Karpas-422 (cell line): Measurements from ENCODE around the gene WNK2. TPM values are rescaled to one million over a fixed set of nuclear protein-coding genes. Genes with fewer than 3 reads are reported as not detected.

Experiments
- DNase-seq: peaks from one replicate; pipeline ENCODE4 v3.0.0-alpha.2; 2015
- H2AFZ ChIP-seq: fragments of 200-600 bp; sonication (generic); 2 replicates; pipeline ENCODE4 v1.6.1; 2014; ENCODE audit warnings: antibody characterized with exemption, low read length, mixed read lengths
- H3K27ac ChIP-seq: fragments of 200-600 bp; sonication (generic); 2 replicates; pipeline ENCODE4 v1.5.1; 2014; ENCODE audit warnings: mild to moderate bottlenecking, low read length, moderate library complexity
- H3K27me3 ChIP-seq: fragments of 200-600 bp; sonication (generic); 2 replicates; pipeline ENCODE4 v1.6.1; 2014; ENCODE audit warnings: low read length, mixed read lengths
- H3K36me3 ChIP-seq: fragments of 200-600 bp; sonication (generic); 2 replicates; pipeline ENCODE4 v1.6.1; 2014; ENCODE audit warnings: low read length, mixed read lengths; ENCODE audit not compliant: insufficient read depth
- H3K4me1 ChIP-seq: fragments of 200-600 bp; sonication (generic); 2 replicates; pipeline ENCODE4 v1.6.1; 2014; ENCODE audit warnings: mild to moderate bottlenecking, low read length, mixed read lengths
- H3K4me2 ChIP-seq: fragments of 200-600 bp; sonication (generic); 2 replicates; pipeline ENCODE4 v1.6.1; 2014; ENCODE audit warnings: low read length, low read depth, mild to moderate bottlenecking; ENCODE audit not compliant: poor library complexity, severe bottlenecking
- H3K4me3 ChIP-seq: fragments of 200-600 bp; sonication (generic); 2 replicates; pipeline ENCODE4 v1.5.1; 2014; ENCODE audit warnings: mild to moderate bottlenecking, antibody characterized with exemption, low read length, mixed read lengths
- H3K79me2 ChIP-seq: fragments of 200-600 bp; sonication (generic); 2 replicates; pipeline ENCODE4 v1.6.1; 2014; ENCODE audit warnings: mild to moderate bottlenecking, low read length, mixed read lengths
- H3K9ac ChIP-seq: fragments of 200-600 bp; sonication (generic); 2 replicates; pipeline ENCODE4 v1.6.0; 2014; ENCODE audit warnings: low read length
- H3K9me2 ChIP-seq: fragments of 200-600 bp; sonication (generic), shearing (Covaris generic); replicated peaks from 2 replicates; pipeline ENCODE4 v1.6.0; 2014; ENCODE audit warnings: mild to moderate bottlenecking, low read length, moderate library complexity; ENCODE audit not compliant: insufficient read depth
- H3K9me3 ChIP-seq: fragments of 300-700, 200-600 bp; sonication (generic); 2 replicates; pipeline ENCODE4 v1.6.1; 2014; ENCODE audit warnings: low read length, mixed read lengths
- H4K20me1 ChIP-seq: fragments of 200-600 bp; sonication (generic); 2 replicates; pipeline ENCODE4 v1.6.1; 2014; ENCODE audit warnings: mild to moderate bottlenecking, antibody characterized with exemption, low read length, low read depth; ENCODE audit not compliant: insufficient read depth
- total RNA-seq: library from RNA; depleted of rRNA; stranded (reverse); fragments of >200 nt; shearing (Covaris generic); gene quantifications from 2 replicates; pipeline ENCODE4 v1.2.3, GENCODE V29; 2014; ENCODE audit warnings: low replicate concordance

The WNK2 gene
- total RNA-seq, 1 experiment from 2014 or later = not detected

DNA sequence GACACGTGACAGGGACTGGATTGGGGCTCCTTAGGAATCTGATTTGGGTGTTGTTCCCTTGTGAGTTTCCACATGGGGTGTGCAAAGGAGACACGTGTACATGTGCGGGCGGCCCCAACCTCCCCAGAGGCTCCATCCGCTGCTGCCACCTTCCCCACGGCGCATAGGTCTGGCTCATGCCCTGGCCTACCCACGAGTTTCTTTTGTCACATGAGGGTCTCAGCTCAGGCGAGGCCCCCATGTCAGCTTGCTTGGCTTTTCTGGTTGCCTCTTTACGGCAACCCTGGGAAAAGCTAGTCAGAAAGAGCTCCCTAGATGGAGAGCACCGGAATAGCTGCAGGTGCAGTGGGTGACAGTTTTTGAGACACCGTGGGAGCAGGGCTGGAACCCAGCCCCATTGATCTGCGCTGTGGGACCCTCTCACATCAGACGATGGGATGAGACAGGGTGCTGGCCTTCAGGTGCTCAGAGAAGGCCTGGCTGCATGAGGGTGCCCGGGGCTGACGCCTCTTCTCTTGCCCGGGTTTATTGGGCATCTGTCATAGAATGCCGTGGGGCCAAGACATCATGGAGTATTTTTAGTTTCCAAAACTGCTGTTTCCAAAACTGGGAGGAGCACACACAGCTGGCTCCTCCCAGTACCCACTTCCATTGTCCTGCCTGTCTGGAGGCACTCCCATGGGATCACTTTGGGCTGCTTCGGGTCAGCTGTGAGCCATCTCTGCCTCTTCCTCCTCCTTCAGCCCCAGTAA is 107.8 kb downstream of the WNK2 start:
- no peaks in the 10 kb centered on the region for H3K9me2 ChIP-seq
- H3K27me3 ChIP-seq = no peaks in the 10 kb centered on the region
- H4K20me1 ChIP-seq = no peaks in the 10 kb centered on the region
- no peak overlapping the region for H3K4me2 ChIP-seq
- no peaks in the 10 kb centered on the region for H3K36me3 ChIP-seq
- no peak overlapping the region for H3K27ac ChIP-seq
- DNase-seq = no peak
- peaks cover 42% of the 10 kb centered on the region for H3K4me1 ChIP-seq
- no peaks in the 10 kb centered on the region for H3K9me3 ChIP-seq
- H3K79me2 ChIP-seq = no peaks in the 10 kb centered on the region
- no peak overlapping the region for H2AFZ ChIP-seq
- no peak overlapping the region for H3K4me3 ChIP-seq
- no peak overlapping the region for H3K9ac ChIP-seq

DNA sequence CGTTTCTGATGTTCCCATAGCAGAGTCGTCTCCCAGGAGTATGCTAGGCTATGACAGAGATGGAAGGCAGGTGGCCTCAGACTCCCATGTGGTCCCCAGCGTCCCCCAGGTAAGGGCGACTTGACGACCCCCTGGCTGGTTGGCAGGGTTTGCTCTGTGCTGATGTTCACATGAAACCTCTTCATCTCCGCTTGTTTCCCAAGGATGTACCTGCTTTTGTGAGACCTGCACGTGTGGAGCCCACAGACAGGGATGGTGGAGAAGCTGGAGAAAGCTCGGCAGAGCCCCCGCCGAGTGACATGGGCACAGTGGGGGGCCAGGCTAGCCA is 108.3 kb downstream of the WNK2 start:
- DNase-seq = no peak
- no peaks in the 10 kb centered on the region for H3K36me3 ChIP-seq
- no peak overlapping the region for H3K27ac ChIP-seq
- H3K4me1 ChIP-seq = peaks cover 36% of the 10 kb centered on the region
- no peak overlapping the region for H3K4me2 ChIP-seq
- no peaks in the 10 kb centered on the region for H3K79me2 ChIP-seq
- no peaks in the 10 kb centered on the region for H3K27me3 ChIP-seq
- H4K20me1 ChIP-seq = no peaks in the 10 kb centered on the region
- H3K9ac ChIP-seq = no peak overlapping the region
- no peaks in the 10 kb centered on the region for H3K9me2 ChIP-seq
- H3K9me3 ChIP-seq = no peaks in the 10 kb centered on the region
- no peak overlapping the region for H2AFZ ChIP-seq
- no peak overlapping the region for H3K4me3 ChIP-seq

DNA sequence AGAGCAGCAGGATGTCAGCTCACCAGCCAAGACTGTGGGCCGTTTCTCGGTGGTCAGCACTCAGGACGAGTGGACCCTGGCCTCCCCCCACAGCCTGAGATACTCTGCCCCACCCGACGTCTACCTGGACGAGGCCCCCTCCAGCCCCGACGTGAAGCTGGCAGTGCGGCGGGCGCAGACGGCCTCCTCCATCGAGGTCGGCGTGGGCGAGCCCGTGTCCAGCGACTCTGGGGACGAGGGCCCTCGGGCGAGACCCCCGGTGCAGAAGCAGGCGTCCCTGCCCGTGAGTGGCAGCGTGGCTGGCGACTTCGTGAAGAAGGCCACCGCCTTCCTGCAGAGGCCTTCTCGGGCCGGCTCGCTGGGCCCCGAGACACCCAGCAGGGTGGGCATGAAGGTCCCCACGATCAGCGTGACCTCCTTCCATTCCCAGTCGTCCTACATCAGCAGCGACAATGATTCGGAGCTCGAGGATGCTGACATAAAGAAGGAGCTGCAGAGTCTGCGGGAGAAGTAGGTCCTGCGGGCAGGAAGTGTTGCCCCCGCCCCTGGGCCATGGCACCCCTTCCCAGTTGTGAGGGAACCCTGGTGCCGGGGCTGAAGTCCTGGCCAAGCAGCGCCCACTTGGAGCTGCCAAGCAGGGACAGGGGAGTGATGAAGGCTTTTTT is 108.9 kb downstream of the WNK2 start:
- no peaks in the 10 kb centered on the region for H3K27me3 ChIP-seq
- H2AFZ ChIP-seq = no peak overlapping the region
- H3K27ac ChIP-seq = no peak overlapping the region
- H3K4me1 ChIP-seq = peaks cover 31% of the 10 kb centered on the region
- no peaks in the 10 kb centered on the region for H3K79me2 ChIP-seq
- no peaks in the 10 kb centered on the region for H3K9me2 ChIP-seq
- H3K9me3 ChIP-seq = no peaks in the 10 kb centered on the region
- H3K9ac ChIP-seq = no peak overlapping the region
- no peak overlapping the region for H3K4me3 ChIP-seq
- H3K36me3 ChIP-seq = no peaks in the 10 kb centered on the region
- no peak overlapping the region for H3K4me2 ChIP-seq
- no peak for DNase-seq
- no peaks in the 10 kb centered on the region for H4K20me1 ChIP-seq

DNA sequence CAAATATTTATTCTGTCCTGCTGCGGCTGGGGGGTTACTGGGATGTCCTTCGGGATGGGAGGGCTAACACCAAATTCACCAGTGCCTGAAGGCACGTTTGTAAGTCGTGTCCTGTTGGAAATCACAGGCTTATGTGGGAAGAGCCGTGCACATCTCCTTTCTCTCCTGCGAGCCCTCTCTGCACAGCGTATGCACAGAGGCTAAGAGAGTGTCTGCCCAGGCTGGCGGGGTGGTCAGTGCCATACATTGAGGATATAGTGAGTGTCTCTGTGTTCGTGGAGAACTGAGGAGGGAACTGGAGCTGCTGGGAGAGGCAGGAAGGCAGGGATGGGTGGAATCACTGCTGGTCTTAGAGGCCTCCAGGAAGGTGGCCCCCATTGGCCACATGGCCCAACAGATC is 110.1 kb downstream of the WNK2 start:
- Histone ChIP-seq H3K9me2 (no peaks in the 10 kb centered on the region), H3K27ac (no peak overlapping the region), H4K20me1 (no peaks in the 10 kb centered on the region), H2AFZ (no peak overlapping the region), H3K36me3 (no peaks in the 10 kb centered on the region), H3K4me1 (peaks cover 25% of the 10 kb centered on the region), H3K9me3 (no peaks in the 10 kb centered on the region), H3K4me2 (no peak overlapping the region), H3K27me3 (no peaks in the 10 kb centered on the region), H3K4me3 (no peak overlapping the region), H3K9ac (no peak overlapping the region), H3K79me2 (no peaks in the 10 kb centered on the region)
- no peak for DNase-seq

DNA sequence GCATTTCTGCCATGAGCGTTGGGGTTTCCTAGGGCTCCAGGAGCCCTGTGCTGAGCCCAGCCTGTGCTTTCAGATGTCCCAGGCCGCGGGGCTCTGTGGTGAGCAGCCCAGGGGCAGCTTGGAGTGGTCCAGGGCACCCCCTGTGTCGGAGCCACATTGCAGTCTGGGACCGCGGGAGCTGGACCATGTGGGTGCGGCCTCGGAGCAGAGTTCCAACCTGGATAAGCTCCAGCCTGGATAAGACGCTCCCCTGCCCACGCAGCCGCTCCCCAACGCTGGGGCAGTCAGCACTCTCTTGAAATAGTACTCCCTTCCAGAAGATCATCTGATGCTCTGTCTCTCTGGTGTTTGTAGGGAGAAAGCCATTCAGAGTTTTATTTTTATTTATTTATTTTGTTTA is 111.1 kb downstream of the WNK2 start:
- H4K20me1 ChIP-seq = no peaks in the 10 kb centered on the region
- H3K36me3 ChIP-seq = no peaks in the 10 kb centered on the region
- no peak overlapping the region for H3K27ac ChIP-seq
- DNase-seq = no peak
- no peaks in the 10 kb centered on the region for H3K79me2 ChIP-seq
- H3K4me2 ChIP-seq = no peak overlapping the region
- H3K4me3 ChIP-seq = no peak overlapping the region
- H3K9me3 ChIP-seq = no peaks in the 10 kb centered on the region
- H3K9ac ChIP-seq = no peak overlapping the region
- peaks cover 15% of the 10 kb centered on the region for H3K4me1 ChIP-seq
- H3K27me3 ChIP-seq = no peaks in the 10 kb centered on the region
- no peaks in the 10 kb centered on the region for H3K9me2 ChIP-seq
- H2AFZ ChIP-seq = no peak overlapping the region

DNA sequence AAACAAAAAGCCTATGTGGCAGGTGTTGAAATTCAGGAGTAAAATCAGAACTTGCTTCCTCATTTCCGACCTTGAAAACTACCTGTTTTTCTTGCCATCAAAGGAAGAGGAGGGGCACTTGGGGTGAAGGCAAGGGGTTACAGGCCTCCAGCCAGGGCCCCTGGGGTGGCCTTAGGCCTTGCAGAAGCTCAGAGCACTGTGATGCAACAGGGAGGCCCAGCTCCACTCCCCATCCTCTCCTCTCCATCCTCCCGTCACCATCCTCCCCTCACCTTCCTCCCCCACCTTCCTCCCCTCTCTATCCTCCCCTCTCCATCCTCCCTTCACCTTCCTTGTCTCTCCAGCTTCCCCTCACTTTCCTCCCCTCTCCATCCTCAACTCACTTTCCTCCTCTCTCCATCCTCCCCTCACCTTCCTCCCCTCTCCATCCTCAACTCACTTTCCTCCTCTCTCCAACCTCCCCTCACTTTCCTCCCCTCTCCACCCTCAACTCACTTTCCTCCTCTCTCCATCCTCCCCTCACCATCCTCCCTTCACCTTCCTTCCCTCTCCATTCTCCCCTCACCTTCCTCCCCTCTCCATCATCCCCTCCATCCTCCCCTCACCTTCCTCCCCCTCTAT is 111.6 kb downstream of the WNK2 start:
- Histone ChIP-seq H3K9me2 (no peaks in the 10 kb centered on the region), H3K4me2 (no peak overlapping the region), H3K79me2 (no peaks in the 10 kb centered on the region), H2AFZ (no peak overlapping the region), H3K4me3 (no peak overlapping the region), H3K27me3 (no peaks in the 10 kb centered on the region), H3K27ac (no peak overlapping the region), H3K9ac (no peak overlapping the region), H3K36me3 (no peaks in the 10 kb centered on the region), H3K9me3 (no peaks in the 10 kb centered on the region), H3K4me1 (peaks cover 10% of the 10 kb centered on the region), H4K20me1 (no peaks in the 10 kb centered on the region)
- DNase-seq = no peak

DNA sequence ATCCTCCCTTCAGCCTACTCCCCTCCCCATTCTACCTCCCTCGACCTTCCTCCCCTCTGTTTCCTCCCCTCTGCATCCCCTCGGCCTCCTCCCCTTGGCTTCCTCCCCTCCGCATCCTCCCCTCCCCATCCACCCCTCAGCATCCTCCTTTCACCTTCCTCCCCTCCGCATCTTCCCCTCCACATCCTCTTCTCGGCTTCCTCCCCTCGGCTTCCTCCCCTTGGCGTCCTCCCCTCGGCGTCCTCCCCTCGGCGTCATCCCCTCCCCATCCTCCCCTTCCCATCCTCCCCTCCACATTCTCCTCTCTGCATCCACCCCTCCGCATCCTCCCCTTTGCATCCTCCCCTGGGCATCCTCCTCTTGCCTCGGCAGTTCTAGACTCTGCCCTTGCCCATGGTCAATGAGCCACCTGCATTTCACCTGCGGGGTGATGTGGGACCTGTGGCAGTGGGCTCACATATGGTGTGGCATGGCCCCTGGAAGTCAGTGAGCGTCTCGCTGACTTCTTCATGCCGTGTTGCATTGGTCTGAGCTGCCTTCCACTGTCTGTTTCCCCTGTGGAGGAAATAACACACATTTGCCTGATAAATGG is 113.0 kb downstream of the WNK2 start:
- Histone ChIP-seq H3K27me3 (no peaks in the 10 kb centered on the region), H3K4me1 (peaks cover 6% of the 10 kb centered on the region; the same call in 1 of the 2 replicates), H3K9ac (no peak overlapping the region), H4K20me1 (no peaks in the 10 kb centered on the region), H3K4me3 (no peak overlapping the region), H3K79me2 (no peaks in the 10 kb centered on the region), H3K4me2 (no peak overlapping the region), H3K27ac (no peak overlapping the region), H3K9me2 (no peaks in the 10 kb centered on the region), H3K36me3 (no peaks in the 10 kb centered on the region), H3K9me3 (no peaks in the 10 kb centered on the region), H2AFZ (no peak overlapping the region)
- no peak for DNase-seq
